Lower lobe of right lung (tissue), 2 donors: ENCODE data around the gene BANF2. TPM values are rescaled to one million over a fixed set of nuclear protein-coding genes. Genes with fewer than 3 reads are reported as not detected.

Source experiments
- ATAC-seq, 2 donors: fragments of 200-7000 bp; cut with Tn5 transposase; one replicate each; pipeline ENCODE4 v1.9.1; 2020 to 2022; ENCODE audit warnings: mild to moderate bottlenecking in 2 of 2, moderate library complexity in 2 of 2
- DNase-seq: peaks from one replicate; pipeline ENCODE4 v3.0.0-alpha.2; 2020
- H3K27ac ChIP-seq: fragments of 200-600 bp; one replicate; pipeline ENCODE4 v1.8.0; 2022
- H3K27me3 ChIP-seq: fragments of 200-600 bp; one replicate; pipeline ENCODE4 v1.8.0; 2022; ENCODE audit warnings: low read depth
- H3K36me3 ChIP-seq: fragments of 200-600 bp; one replicate; pipeline ENCODE4 v1.8.0; 2022; ENCODE audit warnings: mild to moderate bottlenecking
- H3K4me1 ChIP-seq: fragments of 200-600 bp; one replicate; pipeline ENCODE4 v1.8.0; 2022
- H3K4me3 ChIP-seq: fragments of 200-600 bp; one replicate; pipeline ENCODE4 v1.8.0; 2022; ENCODE audit warnings: mild to moderate bottlenecking
- H3K9me3 ChIP-seq: fragments of 200-600 bp; one replicate; pipeline ENCODE4 v1.8.0; 2022
- intact Hi-C: fragments of 100-400 bp; cut with DNase I; formaldehyde crosslinking; loops from one replicate; pipeline ENCODE4 v1.11.0; 2022
- total RNA-seq: library from RNA; stranded (reverse); fragmentation: NEBNext Ultra II Directional; extraction: Animal tissue kit (Norgen Biotek cat#: 25700); gene quantifications from one replicate; pipeline ENCODE4 v1.2.1, GENCODE V29; 2021
- TF ChIP-seq, protein P1 (sequence below): fragments of 200-600 bp; IDR thresholded peaks from one replicate; pipeline ENCODE4 v1.8.0; 2022; ENCODE audit warnings: antibody characterized with exemption, mild to moderate bottlenecking
- donor health status: DM: no; HTN: yes; CAD: no; lungs with severe emphysema.

The BANF2 gene
- total RNA-seq, 1 donor from 2014 or later, result not detected

DNA sequence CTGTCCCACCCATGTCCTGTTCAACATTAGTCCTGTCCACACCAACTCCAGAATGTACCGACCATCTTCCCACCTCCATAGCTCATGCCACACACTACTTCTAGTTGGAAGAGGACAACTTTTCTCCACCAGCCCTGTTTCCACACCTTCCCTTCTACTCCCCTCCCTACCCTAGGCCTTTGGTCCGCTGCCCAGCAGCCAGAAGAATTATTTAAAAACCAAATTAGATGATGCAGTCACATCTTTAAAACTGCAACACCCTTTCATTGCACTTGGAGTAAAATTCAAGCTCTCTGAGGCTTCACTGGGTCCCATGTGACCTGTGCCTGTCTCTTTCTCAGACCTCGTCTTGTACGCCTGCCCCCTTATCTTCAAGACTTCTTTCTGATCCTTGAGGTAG lies 53.8 kb downstream of the BANF2 start:
- no peaks in the 10 kb centered on the region for H3K27me3 ChIP-seq
- DNase-seq (no peak), ATAC-seq (no peak)
- intact Hi-C loops, result no loop called here
- H3K27ac ChIP-seq, result no peak overlapping the region
- peaks cover 6% of the 10 kb centered on the region for H3K9me3 ChIP-seq
- TF ChIP-seq, protein P1, sequence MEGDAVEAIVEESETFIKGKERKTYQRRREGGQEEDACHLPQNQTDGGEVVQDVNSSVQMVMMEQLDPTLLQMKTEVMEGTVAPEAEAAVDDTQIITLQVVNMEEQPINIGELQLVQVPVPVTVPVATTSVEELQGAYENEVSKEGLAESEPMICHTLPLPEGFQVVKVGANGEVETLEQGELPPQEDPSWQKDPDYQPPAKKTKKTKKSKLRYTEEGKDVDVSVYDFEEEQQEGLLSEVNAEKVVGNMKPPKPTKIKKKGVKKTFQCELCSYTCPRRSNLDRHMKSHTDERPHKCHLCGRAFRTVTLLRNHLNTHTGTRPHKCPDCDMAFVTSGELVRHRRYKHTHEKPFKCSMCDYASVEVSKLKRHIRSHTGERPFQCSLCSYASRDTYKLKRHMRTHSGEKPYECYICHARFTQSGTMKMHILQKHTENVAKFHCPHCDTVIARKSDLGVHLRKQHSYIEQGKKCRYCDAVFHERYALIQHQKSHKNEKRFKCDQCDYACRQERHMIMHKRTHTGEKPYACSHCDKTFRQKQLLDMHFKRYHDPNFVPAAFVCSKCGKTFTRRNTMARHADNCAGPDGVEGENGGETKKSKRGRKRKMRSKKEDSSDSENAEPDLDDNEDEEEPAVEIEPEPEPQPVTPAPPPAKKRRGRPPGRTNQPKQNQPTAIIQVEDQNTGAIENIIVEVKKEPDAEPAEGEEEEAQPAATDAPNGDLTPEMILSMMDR, result no peak
- no peaks in the 10 kb centered on the region for H3K36me3 ChIP-seq
- H3K4me3 ChIP-seq, result no peak overlapping the region
- H3K4me1 ChIP-seq, result peaks cover 16% of the 10 kb centered on the region

DNA sequence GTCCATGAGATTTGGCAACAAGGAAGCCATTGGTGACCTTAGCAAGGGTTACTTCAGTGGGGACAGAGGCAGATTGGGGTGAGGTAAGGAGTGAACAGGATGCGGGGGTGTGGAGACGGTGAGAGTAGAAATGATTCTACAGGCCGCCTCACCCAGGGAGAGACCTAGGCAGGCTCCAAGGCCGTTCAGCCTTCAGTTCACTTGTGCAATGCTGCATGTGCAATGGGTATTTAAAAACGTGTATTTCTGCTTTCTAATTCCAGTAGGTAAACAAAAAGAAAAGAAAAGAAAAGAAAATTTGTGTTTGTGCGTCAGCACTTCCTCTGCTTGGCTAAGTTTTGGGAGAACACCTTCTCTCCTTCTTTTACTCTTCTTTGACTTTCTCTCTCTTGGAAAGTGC lies 56.8 kb downstream of the BANF2 start:
- no peaks in the 10 kb centered on the region for H3K4me1 ChIP-seq
- H3K4me3 ChIP-seq, result no peak overlapping the region
- no peaks in the 10 kb centered on the region for H3K27me3 ChIP-seq
- TF ChIP-seq, protein P1, result no peak
- H3K27ac ChIP-seq, result no peak overlapping the region
- DNase-seq (no peak), ATAC-seq (no peak)
- peaks cover 15% of the 10 kb centered on the region for H3K9me3 ChIP-seq
- no peaks in the 10 kb centered on the region for H3K36me3 ChIP-seq
- intact Hi-C loops, result no loop called here

DNA sequence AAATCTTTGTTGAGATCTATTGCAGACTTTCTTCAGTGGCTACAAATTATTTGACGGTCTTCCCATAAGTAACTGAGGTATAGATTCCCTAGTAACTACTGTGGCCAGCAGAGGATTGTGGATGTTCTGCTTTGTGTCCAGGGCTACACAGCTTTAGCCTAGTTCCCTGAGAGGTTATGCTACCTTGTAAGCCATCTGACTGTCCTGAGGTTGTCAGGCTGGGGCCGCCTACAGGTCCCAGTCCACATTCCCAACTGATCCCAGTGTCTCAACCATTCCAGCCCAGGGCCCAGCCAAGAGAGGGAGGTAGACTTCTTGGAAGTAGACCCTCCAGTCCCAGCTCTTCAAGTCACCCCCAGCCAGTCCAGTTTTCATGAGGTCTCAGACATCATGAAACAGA lies 57.7 kb downstream of the BANF2 start:
- H3K27me3 ChIP-seq, result no peaks in the 10 kb centered on the region
- peaks cover 15% of the 10 kb centered on the region for H3K9me3 ChIP-seq
- H3K4me3 ChIP-seq, result no peak overlapping the region
- H3K36me3 ChIP-seq, result no peaks in the 10 kb centered on the region
- ATAC-seq (no peak), DNase-seq (no peak)
- intact Hi-C loops, result no loop called here
- peaks cover 3% of the 10 kb centered on the region for H3K4me1 ChIP-seq
- no peak overlapping the region for H3K27ac ChIP-seq
- TF ChIP-seq, protein P1, result no peak

DNA sequence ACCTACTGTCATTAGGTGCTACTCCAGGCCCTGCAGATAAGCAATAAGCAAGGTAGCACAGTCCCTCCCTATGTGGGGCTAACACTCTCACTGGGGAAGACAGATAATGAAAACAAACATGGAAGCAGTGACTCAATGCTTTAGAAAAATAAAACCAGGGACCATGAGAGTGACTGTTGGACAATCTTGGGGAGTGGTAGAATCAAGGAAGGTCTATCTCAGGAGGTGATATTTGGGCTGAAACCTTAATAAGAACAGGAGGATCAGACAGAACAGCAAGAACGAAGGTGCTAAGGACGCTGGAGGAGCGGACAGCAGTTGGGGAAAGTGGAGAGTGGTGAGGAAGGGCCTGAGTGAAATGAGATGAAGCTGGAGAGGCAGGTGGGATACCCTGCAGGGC lies 58.2 kb downstream of the BANF2 start:
- TF ChIP-seq, protein P1, result no peak
- Histone ChIP-seq H3K4me1 (peaks cover 6% of the 10 kb centered on the region), H3K27me3 (no peaks in the 10 kb centered on the region), H3K27ac (no peak overlapping the region), H3K9me3 (peaks cover 15% of the 10 kb centered on the region), H3K36me3 (no peaks in the 10 kb centered on the region), H3K4me3 (no peak overlapping the region)
- DNase-seq, result no peak
- no peak for ATAC-seq
- intact Hi-C loops, result no loop called here

DNA sequence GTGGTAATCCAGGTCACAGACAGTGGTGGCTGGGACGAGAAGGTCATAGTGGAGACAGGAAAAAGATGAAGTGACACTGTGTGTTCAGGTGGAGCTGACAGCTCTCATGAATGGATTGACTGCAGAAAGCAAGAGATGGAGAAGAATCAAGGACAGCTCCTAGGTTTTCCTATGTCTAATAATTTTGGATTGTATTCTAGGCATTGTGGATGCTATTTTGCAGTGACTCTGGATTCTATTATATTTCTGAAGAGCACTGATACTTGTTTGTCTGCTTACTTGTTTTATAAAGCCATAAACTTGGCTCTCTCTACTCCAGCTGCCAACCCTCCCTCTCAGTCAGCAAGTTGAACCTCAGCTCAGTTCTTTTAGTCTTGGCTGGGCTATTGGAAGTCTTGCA lies 58.7 kb downstream of the BANF2 start:
- TF ChIP-seq, protein P1, result no peak
- Histone ChIP-seq H3K9me3 (peaks cover 15% of the 10 kb centered on the region), H3K27me3 (no peaks in the 10 kb centered on the region), H3K27ac (no peak overlapping the region), H3K4me3 (no peak overlapping the region), H3K36me3 (no peaks in the 10 kb centered on the region), H3K4me1 (peaks cover 6% of the 10 kb centered on the region)
- intact Hi-C loops, result no loop called here
- DNase-seq (no peak), ATAC-seq (no peak)

DNA sequence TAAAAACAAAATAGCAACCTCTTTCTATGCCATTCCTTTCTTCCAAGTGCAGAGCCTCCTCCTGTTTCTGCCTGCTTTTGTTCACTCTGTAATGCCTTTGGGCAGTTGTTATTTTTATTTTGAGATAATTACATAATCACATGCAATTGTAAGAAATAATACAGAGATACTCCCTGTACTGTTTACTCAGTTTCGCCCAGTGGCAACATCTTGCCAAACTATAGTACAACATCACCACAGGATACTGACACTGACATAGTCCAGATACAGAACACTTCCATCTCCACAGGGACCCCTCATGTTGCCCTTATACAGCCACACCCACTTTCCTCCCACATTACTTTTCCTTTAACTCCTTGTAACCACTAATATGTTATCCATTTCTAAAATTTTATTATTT lies 59.7 kb downstream of the BANF2 start:
- Histone ChIP-seq H3K27me3 (no peaks in the 10 kb centered on the region), H3K9me3 (peaks cover 15% of the 10 kb centered on the region), H3K36me3 (no peaks in the 10 kb centered on the region), H3K27ac (no peak overlapping the region), H3K4me3 (no peak overlapping the region), H3K4me1 (peaks cover 6% of the 10 kb centered on the region)
- DNase-seq (no peak), ATAC-seq (no peak)
- TF ChIP-seq, protein P1, result no peak
- intact Hi-C loops, result no loop called here
